Measurements from ENCODE around the gene KATNIP.

KATNIP gene

GRCh38 chr16:27588057-27588456, 38.1 kb downstream of the KATNIP start:
- DNase-seq (ENCODE audit: low read depth in 1 of 2, low spot score in 1 of 2) = no peak
- Histone ChIP-seq H3K4me3 (replicated peaks; ENCODE audit: insufficient read depth, low read length) (no peak overlapping the region), H3K27me3 (ENCODE audit: insufficient read depth, poor library complexity, severe bottlenecking) (no peaks in the 10 kb centered on the region), H3K27ac (replicated peaks) (no peak overlapping the region)
- TF ChIP-seq POLR2AphosphoS5 (IDR thresholded peaks at IDR 0.05; ENCODE audit: low read depth) (no peak), GABPA (IDR thresholded peaks at IDR 0.05; ENCODE audit: low read depth) (no peak)

DNA sequence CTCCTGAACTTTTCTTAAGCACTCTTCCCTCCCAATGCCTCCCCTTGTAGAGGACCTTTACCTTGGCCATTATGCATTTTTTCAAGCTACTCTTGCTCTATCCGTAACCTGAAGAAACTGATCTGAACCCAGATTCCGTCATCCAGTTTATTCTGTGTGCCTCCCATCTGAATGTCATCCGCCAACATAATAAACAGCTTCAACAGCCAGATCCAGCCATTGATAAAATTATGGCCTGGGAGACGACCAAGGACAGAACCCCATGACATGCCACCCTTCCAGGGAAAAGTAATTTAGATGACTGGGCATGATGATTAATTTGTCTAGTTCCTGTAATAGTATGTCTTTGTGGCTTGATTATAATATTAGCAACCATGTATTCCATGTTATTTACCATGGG, 41.9 kb downstream of the KATNIP start:
- no peak for DNase-seq (ENCODE audit: low read depth in 1 of 2, low spot score in 1 of 2)
- TF ChIP-seq POLR2AphosphoS5 (IDR thresholded peaks at IDR 0.05; ENCODE audit: low read depth) (no peak), SPI1 (IDR thresholded peaks at IDR 0.05; ENCODE audit: borderline replicate concordance, low read depth) (no peak), GABPA (IDR thresholded peaks at IDR 0.05; ENCODE audit: low read depth) (no peak), CTCF (IDR thresholded peaks at IDR 0.05; ENCODE audit: insufficient read depth, low read length) (no peak)
- TF ChIP-seq, protein P1, sequence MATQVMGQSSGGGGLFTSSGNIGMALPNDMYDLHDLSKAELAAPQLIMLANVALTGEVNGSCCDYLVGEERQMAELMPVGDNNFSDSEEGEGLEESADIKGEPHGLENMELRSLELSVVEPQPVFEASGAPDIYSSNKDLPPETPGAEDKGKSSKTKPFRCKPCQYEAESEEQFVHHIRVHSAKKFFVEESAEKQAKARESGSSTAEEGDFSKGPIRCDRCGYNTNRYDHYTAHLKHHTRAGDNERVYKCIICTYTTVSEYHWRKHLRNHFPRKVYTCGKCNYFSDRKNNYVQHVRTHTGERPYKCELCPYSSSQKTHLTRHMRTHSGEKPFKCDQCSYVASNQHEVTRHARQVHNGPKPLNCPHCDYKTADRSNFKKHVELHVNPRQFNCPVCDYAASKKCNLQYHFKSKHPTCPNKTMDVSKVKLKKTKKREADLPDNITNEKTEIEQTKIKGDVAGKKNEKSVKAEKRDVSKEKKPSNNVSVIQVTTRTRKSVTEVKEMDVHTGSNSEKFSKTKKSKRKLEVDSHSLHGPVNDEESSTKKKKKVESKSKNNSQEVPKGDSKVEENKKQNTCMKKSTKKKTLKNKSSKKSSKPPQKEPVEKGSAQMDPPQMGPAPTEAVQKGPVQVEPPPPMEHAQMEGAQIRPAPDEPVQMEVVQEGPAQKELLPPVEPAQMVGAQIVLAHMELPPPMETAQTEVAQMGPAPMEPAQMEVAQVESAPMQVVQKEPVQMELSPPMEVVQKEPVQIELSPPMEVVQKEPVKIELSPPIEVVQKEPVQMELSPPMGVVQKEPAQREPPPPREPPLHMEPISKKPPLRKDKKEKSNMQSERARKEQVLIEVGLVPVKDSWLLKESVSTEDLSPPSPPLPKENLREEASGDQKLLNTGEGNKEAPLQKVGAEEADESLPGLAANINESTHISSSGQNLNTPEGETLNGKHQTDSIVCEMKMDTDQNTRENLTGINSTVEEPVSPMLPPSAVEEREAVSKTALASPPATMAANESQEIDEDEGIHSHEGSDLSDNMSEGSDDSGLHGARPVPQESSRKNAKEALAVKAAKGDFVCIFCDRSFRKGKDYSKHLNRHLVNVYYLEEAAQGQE (IDR thresholded peaks at IDR 0.05; ENCODE audit: insufficient replicate concordance, low read depth) = no peak
- H3K27me3 ChIP-seq (ENCODE audit: insufficient read depth, poor library complexity, severe bottlenecking) = no peaks in the 10 kb centered on the region
- H3K4me3 ChIP-seq (replicated peaks; ENCODE audit: insufficient read depth, low read length) = no peak overlapping the region
- H3K27ac ChIP-seq (replicated peaks) = no peak overlapping the region

DNA sequence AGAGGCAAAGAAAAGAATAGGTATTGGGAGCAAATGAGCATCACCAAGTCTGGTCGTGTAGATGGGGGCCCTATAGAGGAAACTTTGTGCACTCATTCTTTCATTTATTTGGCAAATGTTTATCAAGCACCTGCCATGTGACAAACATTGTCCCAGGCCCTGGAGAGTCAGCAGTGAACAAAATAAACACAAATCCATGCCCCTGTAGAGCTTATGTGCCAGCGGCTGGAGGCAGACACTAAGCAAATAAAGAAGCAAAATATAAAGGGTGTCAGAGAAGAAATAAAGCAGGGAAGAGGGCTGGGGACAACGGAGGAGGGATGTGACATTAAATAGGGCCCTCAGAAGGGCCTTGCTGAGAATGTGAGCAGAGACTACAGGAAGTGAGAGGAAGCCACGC, 45.5 kb downstream of the KATNIP start:
- Histone ChIP-seq H3K27ac (replicated peaks) (no peak overlapping the region), H3K27me3 (ENCODE audit: insufficient read depth, poor library complexity, severe bottlenecking) (no peaks in the 10 kb centered on the region), H3K4me3 (replicated peaks; ENCODE audit: insufficient read depth, low read length) (no peak overlapping the region)
- DNase-seq (ENCODE audit: low read depth in 1 of 2, low spot score in 1 of 2) = no peak
- no peak for TF ChIP-seq GABPA (IDR thresholded peaks at IDR 0.05; ENCODE audit: low read depth)
- no peak for TF ChIP-seq CTCF (IDR thresholded peaks at IDR 0.05; ENCODE audit: insufficient read depth, low read length)
- TF ChIP-seq, protein P1 (IDR thresholded peaks at IDR 0.05; ENCODE audit: insufficient replicate concordance, low read depth) = no peak
- TF ChIP-seq POLR2AphosphoS5 (IDR thresholded peaks at IDR 0.05; ENCODE audit: low read depth) = no peak
- no peak for TF ChIP-seq SPI1 (IDR thresholded peaks at IDR 0.05; ENCODE audit: borderline replicate concordance, low read depth)

GRCh38 chr16:27595993-27596392, 46.0 kb downstream of the KATNIP start:
- no peak for DNase-seq (ENCODE audit: low read depth in 1 of 2, low spot score in 1 of 2)

More at GRCh38 chr16:27595993-27596392, 46.0 kb downstream of the KATNIP start:
- Histone ChIP-seq H3K4me3 (replicated peaks; ENCODE audit: insufficient read depth, low read length) (no peak overlapping the region), H3K27ac (replicated peaks) (no peak overlapping the region), H3K27me3 (ENCODE audit: insufficient read depth, poor library complexity, severe bottlenecking) (no peaks in the 10 kb centered on the region)
- TF ChIP-seq, protein P1 (IDR thresholded peaks at IDR 0.05; ENCODE audit: insufficient replicate concordance, low read depth) = no peak
- TF ChIP-seq CTCF (IDR thresholded peaks at IDR 0.05; ENCODE audit: insufficient read depth, low read length) (no peak), SPI1 (IDR thresholded peaks at IDR 0.05; ENCODE audit: borderline replicate concordance, low read depth) (no peak), GABPA (IDR thresholded peaks at IDR 0.05; ENCODE audit: low read depth) (no peak), POLR2AphosphoS5 (IDR thresholded peaks at IDR 0.05; ENCODE audit: low read depth) (no peak)

Data from HL-60 (cell line).